Effector CD4-positive, alpha-beta T cell (primary cell): ENCODE results near the gene ALOX15. TPM values are rescaled to one million over a fixed set of nuclear protein-coding genes. Genes with fewer than 3 reads are reported as not detected.
"Not testable (repeated sequence)": the region's sequence is repeated elsewhere in the genome, so short reads cannot be mapped to it uniquely, and the experiment has no call there.

Experiments
- DNase-seq: peaks from one replicate; pipeline ENCODE4 v3.0.0-alpha.2; 2020
- total RNA-seq: gene quantifications from one replicate; lab custom pipeline; 2026; lab: John Stamatoyannopoulos, UW

Gene ALOX15
- not detected for total RNA-seq

- DNase-seq = no peak
Measured at GRCh38 chr17:4641297-4642195, at the start of gene ALOX15. Gene ALOX15 (minus strand): TSS chr17:4641678. CDS start chr17:4641651, 27 bp downstream.

GRCh38 chr17:4690745-4691144 is 49.3 kb upstream of the ALOX15 start:
- no peak for DNase-seq

- not testable (repeated sequence) for DNase-seq
Measured at GRCh38 chr17:4689872-4690271, 48.4 kb upstream of the ALOX15 start.

- not testable (repeated sequence) for DNase-seq
Measured at GRCh38 chr17:4683739-4684138, 42.3 kb upstream of the ALOX15 start.

- DNase-seq = no peak
Measured at GRCh38 chr17:4679658-4680057, 38.2 kb upstream of the ALOX15 start.

- DNase-seq = no peak
Measured at GRCh38 chr17:4678448-4679026, 37.1 kb upstream of the ALOX15 start.

- DNase-seq = no peak
Measured at GRCh38 chr17:4676791-4677190, 35.3 kb upstream of the ALOX15 start.

GRCh38 chr17:4675791-4676190 is 34.3 kb upstream of the ALOX15 start:
- DNase-seq = no peak

- DNase-seq = no peak
Measured at GRCh38 chr17:4674685-4674998, 33.2 kb upstream of the ALOX15 start.

GRCh38 chr17:4673986-4674684 is 32.7 kb upstream of the ALOX15 start:
- DNase-seq = no peak

- DNase-seq = no peak
Measured at GRCh38 chr17:4673169-4673568, 31.7 kb upstream of the ALOX15 start.

- DNase-seq = no peak
Measured at GRCh38 chr17:4672751-4673150, 31.3 kb upstream of the ALOX15 start.

GRCh38 chr17:4672055-4672630 is 30.7 kb upstream of the ALOX15 start:
- no peak for DNase-seq

GRCh38 chr17:4667166-4667565 is 25.7 kb upstream of the ALOX15 start:
- no peak for DNase-seq

- no peak for DNase-seq
Measured at GRCh38 chr17:4666296-4666695, 24.8 kb upstream of the ALOX15 start.

GRCh38 chr17:4665027-4665426 is 23.5 kb upstream of the ALOX15 start:
- DNase-seq = no peak

GRCh38 chr17:4664230-4664629 is 22.8 kb upstream of the ALOX15 start:
- DNase-seq = no peak

- DNase-seq = no peak
Measured at GRCh38 chr17:4663711-4664110, 22.2 kb upstream of the ALOX15 start.

GRCh38 chr17:4658478-4659305 is 17.2 kb upstream of the ALOX15 start:
- DNase-seq = no peak

- no peak for DNase-seq
Measured at GRCh38 chr17:4657678-4658077, 16.2 kb upstream of the ALOX15 start.

- not testable (repeated sequence) for DNase-seq
Measured at GRCh38 chr17:4655933-4656332, 14.5 kb upstream of the ALOX15 start.

GRCh38 chr17:4652997-4653396 is 11.5 kb upstream of the ALOX15 start:
- DNase-seq = no peak
